GM10248 (cell line): Measurements from ENCODE around the gene ATP2C2.

Source experiments
- CTCF ChIA-PET: fragments of 300-600 bp; sonication (Branson Sonifier 250); formaldehyde crosslinking; extraction: SDS; loops from one replicate; lab custom pipeline; 2021; ENCODE audit warnings: antibody characterized with exemption; lab: Yijun Ruan, JAX
- POLR2A ChIA-PET: fragments of 350-650 bp; sonication (Branson Sonifier 250); formaldehyde crosslinking; extraction: SDS; loops from one replicate; lab custom pipeline; 2020; ENCODE audit warnings: antibody characterized with exemption; lab: Yijun Ruan, JAX
- DNase-seq: peaks from one replicate; pipeline ENCODE4 v3.0.0; 2012; ENCODE audit errors: extremely low spot score
- TF ChIP-seq, protein P1 (sequence below): IDR thresholded peaks from 2 replicates; pipeline ENCODE4 v1.5.1; 2012; ENCODE audit warnings: mild to moderate bottlenecking, low read depth; ENCODE audit errors: extremely low read depth, missing control alignments, control extremely low read depth

Gene ATP2C2

DNA sequence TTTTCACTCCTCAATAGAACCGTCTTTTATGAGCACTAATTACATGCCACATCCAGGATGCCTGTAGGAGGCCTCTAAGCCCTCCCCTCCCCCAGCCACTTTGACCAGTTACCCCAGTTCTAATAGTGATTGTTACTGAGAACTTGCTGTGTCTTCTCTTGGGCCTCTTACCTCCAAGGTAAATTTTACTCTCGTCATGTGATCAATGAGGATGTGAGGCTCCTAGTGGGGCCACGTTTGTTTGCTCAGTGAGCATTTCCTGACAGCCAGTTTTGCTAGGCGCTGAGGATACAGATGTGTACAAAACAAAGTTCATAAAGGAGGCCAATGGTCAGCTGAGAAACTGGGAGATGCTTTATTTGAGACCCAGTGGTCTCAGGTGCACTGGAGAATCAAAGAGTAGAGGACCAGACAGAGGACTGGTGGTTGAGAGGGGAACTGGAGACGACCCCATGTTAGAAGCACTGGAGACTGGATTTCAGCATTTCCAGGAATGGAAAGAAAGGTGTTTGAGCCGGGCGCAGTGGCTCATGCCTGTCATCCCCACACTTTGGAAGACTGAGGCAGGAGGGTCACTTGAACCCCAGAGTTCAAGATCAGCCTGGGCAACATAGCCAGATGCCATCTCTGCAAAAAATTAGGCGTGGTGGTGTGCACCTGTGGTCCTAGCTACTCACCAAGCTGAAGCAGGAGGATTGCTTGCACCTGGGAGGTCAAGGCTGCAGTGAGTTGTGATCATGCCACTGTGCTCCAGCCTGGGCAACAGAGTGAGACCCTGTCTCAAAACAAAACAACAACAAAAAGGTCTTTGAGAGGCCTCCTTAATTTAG is 2.6 kb downstream of the ATP2C2 start:
- CTCF ChIA-PET, result no interaction called here
- POLR2A ChIA-PET, result no interaction called here
- TF ChIP-seq, protein P1, sequence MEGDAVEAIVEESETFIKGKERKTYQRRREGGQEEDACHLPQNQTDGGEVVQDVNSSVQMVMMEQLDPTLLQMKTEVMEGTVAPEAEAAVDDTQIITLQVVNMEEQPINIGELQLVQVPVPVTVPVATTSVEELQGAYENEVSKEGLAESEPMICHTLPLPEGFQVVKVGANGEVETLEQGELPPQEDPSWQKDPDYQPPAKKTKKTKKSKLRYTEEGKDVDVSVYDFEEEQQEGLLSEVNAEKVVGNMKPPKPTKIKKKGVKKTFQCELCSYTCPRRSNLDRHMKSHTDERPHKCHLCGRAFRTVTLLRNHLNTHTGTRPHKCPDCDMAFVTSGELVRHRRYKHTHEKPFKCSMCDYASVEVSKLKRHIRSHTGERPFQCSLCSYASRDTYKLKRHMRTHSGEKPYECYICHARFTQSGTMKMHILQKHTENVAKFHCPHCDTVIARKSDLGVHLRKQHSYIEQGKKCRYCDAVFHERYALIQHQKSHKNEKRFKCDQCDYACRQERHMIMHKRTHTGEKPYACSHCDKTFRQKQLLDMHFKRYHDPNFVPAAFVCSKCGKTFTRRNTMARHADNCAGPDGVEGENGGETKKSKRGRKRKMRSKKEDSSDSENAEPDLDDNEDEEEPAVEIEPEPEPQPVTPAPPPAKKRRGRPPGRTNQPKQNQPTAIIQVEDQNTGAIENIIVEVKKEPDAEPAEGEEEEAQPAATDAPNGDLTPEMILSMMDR, result no peak
- DNase-seq, result no peak

DNA sequence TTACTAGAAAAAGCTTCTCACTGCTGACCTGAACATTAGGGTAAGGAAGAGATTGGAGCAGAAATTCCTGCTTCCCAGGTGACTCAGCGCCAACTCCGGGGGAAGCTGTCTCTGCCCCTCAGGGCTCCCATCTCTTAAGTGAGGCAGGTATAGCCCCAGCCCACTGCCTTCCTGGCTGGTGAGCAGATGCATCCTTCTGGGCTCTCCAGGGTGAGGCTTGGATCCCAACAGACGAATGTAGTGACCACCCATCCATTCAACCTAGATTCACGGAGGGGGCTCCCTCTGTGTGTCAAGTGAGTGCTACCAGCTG is 3.2 kb downstream of the ATP2C2 start:
- TF ChIP-seq, protein P1, result no peak
- POLR2A ChIA-PET, result no interaction called here
- CTCF ChIA-PET, result no interaction called here
- DNase-seq, result no peak

DNA sequence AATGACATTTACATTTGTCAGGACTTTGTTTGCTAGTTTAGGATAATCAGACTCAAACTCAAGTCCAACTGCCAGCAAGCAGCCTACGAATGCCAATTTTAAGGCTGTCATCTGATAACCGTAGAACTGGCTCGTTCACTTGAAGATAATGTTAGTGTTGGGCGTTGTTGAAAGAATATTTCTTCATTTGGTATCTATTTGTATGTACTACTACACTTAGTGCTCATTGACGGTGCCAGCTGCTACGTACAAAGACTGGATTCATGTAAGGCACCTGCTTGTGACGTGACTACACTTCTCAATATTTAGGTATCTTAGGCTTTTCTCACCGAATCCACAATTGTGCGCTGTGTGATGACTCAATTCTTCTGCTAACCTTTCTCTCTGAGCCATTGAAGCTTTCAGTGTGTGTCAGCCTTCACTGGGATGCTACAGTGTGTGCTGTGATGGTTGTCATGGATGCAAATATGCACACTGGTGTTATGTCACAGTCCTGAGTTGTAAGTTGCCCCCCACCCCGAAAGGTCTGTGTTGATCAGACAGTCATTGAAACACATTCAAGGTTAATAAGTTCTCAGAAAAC is 5.7 kb downstream of the ATP2C2 start:
- DNase-seq, result no peak
- TF ChIP-seq, protein P1, result no peak
- ChIA-PET CTCF (no interaction called here), POLR2A (no interaction called here)

DNA sequence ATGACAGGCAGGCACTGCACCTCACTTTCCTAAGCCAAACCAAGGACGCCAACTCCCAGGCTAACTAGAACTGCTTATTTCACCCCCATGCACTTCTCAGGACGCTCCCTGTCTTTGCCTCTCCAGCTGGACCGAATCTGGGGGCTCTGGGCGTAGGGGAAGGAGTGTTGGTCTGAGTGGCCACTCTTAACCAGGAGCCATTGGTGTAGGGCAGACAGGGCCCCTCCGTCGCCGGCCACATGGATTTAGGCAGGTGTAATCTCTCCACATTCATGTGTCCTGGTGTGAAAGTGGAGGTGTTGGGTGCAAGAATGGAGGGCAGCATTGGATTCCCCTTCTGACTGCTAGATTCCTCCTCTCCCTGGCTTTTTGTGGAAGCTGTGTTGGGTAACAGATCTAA is 9.8 kb downstream of the ATP2C2 start:
- ChIA-PET CTCF (no interaction called here), POLR2A (no interaction called here)
- no peak for DNase-seq
- TF ChIP-seq, protein P1, result no peak

DNA sequence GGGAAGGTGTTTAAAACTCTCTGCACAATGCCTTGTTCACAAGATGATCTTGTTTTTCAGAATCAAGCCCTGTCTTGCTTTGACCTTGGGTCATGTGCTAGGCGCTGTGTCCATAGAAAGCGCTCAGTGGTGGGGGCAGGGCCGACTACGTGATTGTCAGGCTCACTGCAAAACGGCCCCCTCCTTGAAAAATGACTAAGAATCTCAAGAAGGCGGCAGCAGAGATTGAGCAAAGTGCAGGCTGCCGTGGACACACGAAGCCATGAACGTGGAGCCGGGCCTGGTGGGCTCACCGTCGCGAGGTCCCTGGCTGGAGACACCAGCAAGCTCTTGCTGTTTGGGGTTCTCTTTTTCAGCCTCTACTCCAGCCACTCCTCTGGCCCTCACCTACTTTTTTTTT is 10.2 kb downstream of the ATP2C2 start:
- TF ChIP-seq, protein P1, result no peak
- no peak for DNase-seq
- ChIA-PET CTCF (no interaction called here), POLR2A (no interaction called here)

DNA sequence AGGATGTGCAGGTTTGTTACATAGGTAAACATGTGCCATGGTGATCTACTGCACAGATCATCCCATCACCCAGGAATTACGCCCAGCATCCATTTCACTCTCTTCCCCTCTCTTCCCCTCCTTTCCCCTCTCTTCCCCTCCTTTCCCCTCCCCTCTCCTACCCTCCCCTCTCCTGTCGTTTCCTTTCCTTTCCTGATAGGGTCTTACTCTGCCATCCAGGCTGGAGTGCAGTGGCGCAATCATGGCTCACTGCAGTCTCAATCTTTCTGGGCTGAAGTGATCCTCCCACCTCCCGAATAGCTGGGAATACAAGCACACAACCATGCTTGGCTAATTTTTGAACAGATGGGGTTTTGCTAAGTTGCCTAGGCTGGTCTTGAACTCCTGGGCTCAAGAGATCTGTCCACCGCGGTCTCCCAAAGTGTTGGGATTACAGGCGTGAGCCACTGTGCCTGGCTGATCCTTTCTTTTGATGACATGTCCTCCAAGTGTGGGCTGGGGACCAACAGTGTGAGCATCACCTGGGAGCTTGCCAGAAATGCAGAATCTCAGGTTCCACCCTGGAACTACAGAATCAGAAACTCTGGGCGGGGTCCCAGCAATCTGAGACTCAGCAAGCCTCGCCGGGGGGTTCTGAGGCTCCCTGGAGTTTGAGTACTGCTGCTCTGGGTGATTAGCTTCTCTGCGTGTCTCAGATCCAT is 10.8 kb downstream of the ATP2C2 start:
- no peak for DNase-seq
- POLR2A ChIA-PET, result no interaction called here
- TF ChIP-seq, protein P1, result no peak
- CTCF ChIA-PET, result no interaction called here
